Stimulated activated CD4-positive, alpha-beta T cell treated with anti-CD3 and anti-CD28 coated beads, Interleukin-1b, Interleukin-23, amount 100 ng/mL, for 4 hours (primary cell): ENCODE data around the gene KCMF1.

Source experiments
- DNase-seq, 2 donors: peaks; one replicate each; pipeline ENCODE4 v3.0.0-alpha.2; 2020; ENCODE audit warnings: low read depth in 2 of 2

KCMF1 gene

DNA sequence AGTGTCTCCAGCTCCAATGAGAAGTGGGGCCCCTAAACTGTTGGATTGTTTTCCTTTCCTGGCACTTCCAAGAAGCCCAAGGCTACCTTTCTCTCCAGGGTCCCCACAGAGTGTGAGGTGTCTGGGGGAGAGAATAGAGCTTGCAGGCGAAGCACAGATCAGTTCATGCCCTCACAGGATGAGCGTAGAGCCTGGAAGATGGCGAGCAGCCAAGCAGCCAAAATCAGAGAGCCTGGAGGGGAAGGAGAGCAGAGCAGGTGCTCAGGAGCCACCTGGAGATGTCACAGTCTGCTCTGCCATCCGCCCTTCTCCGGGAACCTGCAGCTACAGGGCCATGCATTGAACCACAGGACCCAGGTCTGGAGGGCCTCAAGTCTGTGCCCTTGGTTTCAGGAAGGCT lies 107.6 kb downstream of the KCMF1 start:
- DNase-seq, result no peak

DNA sequence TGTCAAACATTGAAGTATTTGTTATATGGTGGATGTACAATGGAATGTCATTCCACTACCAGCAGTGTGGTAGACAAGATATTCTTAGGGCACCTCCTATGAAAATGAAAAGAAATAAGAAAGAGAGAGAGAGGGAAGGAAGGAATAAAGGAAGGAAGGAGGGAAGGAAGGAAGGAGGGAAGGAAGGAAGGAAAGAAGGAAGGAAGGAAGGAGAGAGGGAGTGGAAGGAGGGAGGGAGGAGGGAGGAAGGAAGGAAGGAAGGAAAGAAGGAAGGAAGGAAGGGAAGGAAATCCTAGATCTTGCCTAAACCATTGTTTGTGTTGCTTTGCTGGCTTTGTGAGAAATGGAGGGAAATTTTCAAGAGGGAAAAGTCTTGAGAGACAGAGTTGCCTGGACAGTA lies 112.1 kb downstream of the KCMF1 start:
- DNase-seq, result no peak

DNA sequence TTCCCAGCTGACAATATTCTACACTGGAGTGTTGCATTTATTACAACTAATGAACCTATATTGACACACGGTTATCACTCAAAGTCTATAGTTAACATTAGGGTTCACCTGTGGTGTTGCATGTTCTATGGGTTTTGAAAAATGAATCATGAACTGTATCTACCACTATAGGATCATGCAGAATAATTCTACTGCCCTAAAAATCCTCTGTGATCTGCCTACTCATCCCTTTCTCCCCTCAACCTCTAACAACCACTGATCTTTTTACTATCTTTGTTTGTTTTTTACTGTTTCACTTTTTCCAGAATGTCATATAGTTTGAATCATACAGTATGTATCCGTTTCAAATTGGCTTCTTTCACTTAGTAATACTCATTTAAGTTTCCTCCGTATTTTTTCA lies 114.6 kb downstream of the KCMF1 start:
- no peak for DNase-seq

- DNase-seq, result no peak
Observed at GRCh38 chr2:85087541-85087940, 116.6 kb downstream of the KCMF1 start.

DNA sequence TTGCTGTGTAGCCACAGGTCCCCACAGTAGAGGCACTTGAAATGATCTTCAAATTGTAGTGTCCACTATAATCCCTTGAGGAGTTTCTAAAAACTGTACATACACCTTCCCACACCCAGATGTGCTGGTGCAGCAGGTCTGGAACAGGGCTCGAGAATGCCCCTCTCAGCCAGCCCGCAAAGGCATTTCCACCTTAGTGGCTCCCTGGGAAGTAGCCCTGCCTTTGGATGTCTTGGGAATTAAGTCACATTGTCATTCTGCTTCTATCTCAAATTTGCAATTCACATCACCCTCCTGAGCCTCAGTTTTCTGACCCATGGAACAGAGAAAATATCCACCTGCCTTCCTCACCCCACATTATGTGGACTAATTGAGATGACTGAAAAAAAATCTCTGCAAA lies 118.0 kb downstream of the KCMF1 start:
- no peak for DNase-seq

DNA sequence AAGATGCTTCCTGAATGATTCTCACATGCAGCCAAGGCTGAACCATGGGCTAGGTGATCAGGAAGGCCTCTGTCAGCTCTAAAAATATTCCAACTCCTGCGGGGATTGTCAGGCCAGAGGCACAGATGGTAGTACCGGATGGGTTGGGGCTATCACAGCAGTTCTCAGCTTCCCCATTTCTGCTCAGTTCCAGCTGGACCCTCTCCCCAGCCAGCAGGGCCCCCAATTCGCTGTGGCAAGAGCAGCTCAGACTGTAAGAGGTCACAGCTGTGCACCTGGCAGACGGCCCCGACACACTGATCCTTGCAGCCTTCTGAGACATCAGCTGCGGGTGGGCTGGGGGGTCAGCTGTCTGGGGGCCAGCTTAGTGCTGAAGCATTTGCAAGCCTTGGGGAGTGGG lies 118.6 kb downstream of the KCMF1 start:
- no peak for DNase-seq

GRCh38 chr2:85091838-85092237 lies 120.9 kb downstream of the KCMF1 start:
- DNase-seq, result no peak

GRCh38 chr2:85095094-85095493 lies 124.1 kb downstream of the KCMF1 start:
- DNase-seq, result no peak

DNA sequence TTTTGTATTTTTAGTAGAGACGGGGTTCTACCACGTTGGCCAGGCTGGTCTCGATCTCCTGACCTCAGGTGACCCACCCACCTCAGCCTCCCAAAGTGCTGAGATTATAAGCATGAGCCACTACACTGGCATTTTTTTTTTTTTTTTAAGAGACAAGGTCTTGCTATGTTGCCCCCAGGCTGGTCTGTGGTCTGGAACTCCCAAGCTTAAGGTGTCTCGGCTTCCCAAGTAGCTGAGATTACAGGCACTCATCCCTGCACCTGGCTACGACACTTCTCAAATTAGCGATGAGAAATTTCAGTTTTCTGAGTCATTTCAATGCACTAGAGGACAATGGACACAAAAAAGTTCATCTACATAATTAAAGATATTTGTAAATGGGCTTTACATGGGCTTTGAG lies 125.7 kb downstream of the KCMF1 start:
- DNase-seq, result no peak

GRCh38 chr2:85104228-85104627 lies 133.3 kb downstream of the KCMF1 start:
- no peak for DNase-seq

DNA sequence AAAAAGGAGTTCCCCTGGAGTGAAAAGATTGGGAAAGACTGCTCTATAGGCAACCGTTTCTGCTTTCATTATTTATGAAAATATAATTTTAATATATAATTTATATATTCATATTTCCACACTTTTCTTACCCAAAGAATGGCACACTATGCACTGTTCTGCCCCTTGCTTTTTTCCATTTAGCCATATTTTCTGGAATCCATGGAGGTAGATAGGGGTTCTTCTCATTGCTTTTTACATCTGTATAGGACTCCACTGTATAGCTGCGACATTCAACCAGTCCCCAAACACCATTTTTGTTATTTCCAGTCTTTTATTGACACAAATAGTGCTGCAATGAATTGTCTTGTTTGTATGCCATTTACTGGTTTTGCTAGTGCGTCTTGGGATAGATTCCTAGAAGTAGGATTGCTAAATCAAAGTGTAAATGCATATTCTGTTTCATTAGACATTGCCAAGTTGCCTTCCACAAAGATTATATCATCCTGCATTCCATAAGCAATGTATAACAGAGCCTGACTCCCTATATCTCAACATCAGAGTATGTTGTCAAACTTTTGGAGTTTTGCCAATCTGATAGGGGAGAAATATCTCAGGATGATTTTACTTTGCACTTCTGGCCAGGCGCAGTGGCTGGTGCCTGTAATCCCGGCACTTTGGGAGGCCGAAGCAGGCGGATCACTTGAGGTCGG lies 135.7 kb downstream of the KCMF1 start:
- DNase-seq, result no peak
